ENCODE data around the gene SHLD1.

SHLD1 gene

DNA sequence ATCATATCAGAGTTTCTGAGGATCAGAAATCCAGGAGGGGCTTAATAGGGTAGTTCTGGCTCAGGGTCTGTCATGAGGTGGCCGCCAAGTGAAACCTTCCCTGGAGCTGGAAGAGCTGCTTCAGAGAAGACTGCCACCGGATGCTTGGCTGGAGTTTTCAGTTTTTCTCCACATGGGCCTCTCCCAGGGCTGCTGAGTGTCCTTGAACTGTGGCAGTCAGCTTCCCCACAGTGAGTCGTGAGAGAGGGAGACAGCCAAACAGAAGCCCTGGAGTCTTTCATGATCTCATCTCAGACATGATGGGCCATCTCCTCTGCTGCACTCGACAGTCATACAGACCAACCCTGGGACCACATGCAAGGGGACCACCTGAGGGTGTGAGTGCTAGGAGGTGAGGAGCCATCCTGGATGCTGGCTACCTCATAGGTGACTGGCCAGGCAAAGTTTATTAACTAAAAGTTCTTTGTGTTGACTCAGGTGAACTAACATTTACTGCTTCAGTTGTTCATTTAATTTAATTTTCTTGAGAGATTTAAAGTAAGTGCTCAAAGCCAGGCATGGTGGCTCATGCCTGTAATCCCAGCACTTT, 71.5 kb downstream of the SHLD1 start:
- no peak for DNase-seq

DNA sequence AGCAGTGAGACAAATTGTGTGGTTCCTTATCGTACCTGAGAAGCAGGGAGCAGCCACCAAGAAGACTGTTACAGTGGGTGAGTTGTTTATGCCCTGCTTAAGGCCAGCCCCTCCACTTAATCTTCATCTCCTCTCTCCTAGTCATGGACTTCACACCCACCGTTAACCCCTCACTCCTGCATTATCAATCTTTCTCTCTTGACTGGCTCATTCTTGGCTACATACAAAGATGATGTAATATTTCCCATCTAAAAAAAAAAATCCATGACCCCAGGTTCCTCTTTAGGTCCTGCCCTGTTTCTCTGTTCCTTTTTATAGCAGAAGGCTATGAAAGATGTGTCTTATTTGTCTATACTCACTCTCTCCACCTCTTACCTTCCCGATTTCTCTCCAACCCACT, 72.4 kb downstream of the SHLD1 start:
- no peak for DNase-seq

DNA sequence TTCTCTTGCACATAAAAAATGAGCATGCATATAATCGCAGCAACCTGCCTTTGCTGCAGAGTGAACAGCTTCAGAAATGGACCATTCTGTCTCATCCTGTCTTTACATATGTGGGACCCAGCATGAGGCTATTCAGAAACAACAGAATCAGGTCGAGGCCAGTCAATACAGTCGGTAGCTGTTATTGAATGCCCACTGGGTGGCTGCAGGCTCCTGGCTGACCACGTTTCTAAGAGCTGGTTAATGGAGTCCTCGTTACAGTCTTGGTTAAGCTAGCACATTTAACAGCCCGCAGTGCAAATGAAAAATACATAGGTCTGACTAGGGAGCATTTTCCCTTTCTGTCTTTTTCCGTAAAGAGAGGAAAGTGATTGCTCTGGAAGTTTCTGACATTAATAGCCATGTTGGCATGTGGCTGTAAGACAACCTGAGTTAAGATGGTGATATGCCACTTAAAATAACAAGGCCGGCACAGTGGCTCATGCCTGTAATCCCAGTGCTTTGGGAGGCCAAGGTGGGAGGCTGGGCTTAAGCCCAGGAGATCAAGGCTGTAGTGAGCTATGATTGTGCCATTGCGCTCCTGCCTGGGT, 75.0 kb downstream of the SHLD1 start:
- no peak for DNase-seq

DNA sequence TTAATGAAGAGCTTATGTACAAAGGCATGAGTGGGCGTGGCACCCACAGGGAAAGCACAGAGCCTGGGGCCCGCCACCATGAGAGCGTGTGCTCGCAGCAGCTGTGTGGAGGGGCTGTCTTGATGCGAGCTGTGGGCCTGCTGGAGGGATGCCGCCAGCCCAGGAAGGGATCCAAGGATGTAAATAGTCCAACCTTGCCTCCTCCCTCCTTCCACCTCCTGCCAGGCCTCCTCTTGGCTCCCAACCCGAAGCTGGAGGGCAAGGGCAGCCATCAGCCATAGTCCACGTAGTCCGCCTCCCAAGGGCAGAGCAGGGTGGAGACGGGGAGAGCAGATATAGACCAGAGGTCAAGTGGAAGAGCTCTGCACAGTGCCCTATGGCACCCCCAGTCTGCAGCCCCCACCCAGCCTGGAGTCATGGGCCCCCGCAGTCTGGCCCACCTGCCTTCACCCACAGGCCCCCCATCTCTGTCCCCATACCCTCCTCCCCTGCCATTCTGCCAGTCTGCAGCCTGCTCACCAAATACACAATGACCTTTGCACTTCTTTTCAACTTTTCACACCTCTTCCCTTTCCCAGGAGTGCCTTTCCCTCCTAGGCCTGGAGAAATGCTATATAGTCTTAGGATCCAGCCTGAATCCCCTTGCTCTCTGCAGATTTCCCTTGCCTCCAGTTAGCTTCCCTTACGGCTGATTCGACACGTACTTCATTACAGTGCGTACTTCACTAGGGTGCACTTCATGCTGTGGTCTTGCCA, 77.1 kb downstream of the SHLD1 start:
- no peak for DNase-seq

DNA sequence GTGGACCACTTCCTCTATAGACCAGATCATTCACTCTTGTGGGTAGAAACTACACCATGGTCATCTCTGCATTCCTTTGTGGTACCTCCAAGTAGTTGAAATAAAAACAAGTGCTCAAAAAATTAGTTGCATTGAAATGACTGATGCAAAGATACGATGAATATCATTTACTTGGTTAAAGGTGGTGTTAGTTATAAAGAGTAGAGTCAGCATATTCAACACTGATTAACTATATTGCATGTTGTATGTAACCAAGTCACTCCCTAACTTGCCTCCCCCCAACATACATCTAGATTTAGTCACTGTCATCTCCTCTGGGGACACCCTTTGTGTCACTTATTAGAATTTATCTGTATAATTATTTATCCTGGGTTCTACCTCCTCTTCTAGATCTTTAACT, 77.7 kb downstream of the SHLD1 start:
- no peak for DNase-seq

DNA sequence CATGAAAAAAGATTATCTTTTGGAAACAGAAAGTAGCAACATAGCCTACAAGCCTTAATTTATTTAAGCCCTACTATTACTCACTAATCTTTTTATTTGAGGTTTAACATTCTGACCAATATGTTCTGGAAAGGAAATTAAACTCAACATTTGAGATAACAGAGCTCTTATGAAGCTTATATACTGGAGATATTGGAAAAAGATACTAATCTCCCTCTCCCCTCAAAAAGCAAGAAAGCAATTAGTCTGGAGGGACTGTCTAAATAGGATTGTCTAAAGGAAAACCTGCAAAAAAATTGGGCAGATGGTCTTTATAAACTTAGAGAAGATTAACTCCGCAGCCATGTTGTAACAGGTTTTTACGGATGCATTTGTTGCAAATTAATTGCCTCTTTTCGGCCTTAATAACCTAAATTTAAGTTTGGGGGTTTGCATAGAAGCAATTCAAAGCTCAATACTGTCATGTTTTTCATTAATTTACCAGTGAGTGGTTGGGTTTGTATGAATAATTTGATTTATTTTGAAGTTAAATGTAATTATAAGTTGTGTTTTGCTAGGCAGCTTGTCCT, 79.1 kb downstream of the SHLD1 start:
- no peak for DNase-seq

DNA sequence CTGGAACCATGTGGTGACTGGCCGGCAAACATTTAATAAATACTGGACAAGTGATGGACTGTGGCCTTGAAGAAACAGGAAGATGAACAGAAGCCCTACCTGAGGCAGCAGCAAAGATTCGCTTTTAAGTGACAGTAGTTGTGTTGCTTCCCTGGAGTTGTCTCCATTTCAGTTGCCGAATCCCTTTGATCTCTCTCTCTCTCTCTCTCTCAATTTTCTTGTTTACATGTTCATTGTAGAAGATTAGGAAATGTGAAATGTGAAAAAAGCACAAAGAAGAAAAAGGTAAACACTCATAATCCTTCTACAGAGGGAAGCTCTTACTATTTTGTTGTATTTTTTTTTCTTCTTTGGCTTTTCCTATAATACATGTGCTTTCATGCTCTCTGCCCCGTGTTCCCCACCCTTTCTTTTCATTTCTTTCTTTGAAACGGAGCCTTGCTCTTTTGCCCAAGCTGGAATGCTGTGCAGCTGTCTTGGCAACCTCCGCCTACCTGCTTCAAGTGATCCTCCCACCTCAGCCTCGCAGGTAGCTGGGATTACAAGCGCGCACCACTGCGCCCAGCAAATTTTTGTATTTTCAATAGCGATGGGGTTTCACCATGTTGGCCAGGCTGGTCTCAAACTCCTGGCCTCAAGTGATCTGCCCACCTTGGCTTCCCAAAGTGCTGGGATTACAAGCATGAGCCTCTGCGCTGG, 81.5 kb downstream of the SHLD1 start:
- no peak for DNase-seq

DNA sequence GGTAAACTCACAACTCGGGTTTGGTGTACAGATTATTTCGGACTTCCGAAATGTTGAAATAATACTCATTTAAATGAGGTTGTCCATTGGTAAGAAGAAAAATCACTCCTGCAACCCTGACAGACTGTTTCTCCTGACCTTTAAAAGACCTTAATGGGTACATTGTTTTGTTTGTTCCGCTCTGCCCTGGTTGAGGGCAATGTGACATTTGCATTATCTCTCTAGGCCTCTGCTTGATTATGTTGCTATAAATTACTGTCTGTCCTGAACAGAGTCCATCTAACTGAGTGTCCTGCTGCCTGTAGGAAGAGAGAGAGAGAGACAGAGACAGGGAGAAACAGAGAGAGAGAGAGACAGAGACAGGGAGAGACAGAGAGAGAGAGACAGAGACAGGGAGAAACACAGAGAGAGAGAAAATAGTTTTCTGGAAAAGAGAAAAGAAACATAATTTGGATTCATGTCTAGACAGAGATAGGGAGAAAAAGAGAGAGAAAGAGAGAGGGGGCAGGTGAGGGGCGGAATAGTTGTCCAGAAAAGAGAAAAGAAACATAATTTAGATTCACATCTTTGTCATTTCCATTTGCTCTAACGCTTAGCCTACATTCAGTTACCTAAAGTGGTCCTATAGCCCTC, 83.2 kb downstream of the SHLD1 start:
- DNase-seq, result no peak

DNA sequence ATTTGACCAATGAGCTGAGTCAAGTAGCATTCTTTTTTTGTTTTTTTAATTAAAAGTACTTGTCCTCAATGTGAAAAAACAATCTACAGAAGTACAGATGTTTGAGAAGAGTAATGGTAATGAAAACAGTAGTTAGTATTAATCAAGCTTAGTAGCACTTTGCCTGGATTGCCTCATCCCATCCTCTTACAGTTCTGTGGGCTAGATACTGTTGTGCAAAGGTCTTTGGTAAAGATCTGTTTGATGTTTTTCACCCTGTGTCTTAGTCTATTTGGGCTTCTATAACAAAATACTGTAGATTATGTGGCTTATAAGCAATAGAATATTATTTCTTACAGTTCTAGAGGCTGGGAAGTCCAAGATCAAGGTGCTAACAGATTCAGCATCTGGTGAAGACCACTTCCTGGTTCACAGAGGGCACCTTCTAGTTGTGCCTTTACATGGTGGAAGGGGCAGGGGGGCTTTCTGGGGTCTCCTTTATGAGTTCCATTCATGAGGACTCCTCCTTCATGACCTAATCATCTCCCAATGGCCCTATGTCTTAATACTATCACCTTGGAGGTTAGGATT, 84.3 kb downstream of the SHLD1 start:
- DNase-seq, result no peak

DNA sequence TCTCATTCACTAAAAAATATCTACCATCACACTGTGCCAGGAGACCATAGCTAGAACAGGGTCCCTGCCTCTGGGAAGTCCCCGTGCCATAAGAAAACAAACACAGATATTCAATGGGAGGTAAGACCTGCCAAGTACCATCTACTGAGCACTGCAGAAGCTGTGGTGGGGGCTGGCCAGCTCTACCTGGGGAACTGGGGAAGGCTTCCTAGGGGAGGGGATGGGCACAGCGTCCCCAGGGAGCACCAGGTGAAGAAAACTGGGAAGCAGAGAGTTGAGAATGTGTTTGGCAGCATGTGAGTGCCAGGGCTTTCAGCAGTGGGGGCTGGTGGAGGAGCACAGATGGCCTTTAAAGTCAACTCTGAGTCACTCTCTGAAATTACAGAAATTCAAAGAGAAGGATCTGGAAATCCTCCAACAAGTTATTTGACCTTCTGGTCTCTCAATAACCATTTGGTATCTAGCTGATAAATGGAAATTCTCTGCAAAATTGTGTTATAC, 85.2 kb downstream of the SHLD1 start:
- DNase-seq, result peak; percentile 73

DNA sequence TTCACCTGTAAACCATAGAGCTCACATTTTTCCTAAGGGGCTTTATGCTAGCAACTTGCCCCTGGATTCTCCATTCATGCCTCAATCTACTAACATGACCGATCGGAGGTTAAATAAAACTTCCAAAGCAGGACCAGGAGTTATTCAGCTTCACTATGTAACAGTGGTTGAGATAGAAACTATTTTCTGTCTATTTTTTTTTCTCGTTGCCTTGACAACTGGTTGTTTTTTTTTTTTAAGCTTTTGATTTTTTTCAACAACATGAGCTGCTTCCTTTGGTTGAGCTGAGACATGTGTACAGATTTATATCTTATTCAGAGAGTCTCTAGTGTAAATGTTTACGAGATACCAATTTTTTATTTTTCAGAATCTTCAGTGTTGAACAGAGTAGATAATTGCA, 85.7 kb downstream of the SHLD1 start:
- peak; percentile 82 for DNase-seq

DNA sequence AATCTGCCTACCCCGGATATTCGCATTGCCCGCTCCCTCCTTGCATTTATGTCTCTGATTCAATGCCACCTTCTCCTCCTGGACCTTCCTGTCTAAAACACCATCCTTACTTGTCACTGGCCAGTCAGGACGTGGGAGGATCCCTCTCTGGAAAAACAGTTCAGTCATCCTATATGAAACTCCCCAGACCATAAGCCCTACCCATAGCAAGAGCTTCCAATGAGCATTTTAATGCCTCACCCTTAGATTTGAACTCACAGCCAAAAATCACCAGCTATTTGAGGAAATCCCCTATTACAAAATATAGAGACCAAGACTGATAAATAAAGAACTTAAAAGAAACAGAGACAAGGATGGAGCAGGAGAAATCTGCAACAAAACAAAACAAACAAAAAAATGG, 86.4 kb downstream of the SHLD1 start:
- DNase-seq, result peak; percentile 63

DNA sequence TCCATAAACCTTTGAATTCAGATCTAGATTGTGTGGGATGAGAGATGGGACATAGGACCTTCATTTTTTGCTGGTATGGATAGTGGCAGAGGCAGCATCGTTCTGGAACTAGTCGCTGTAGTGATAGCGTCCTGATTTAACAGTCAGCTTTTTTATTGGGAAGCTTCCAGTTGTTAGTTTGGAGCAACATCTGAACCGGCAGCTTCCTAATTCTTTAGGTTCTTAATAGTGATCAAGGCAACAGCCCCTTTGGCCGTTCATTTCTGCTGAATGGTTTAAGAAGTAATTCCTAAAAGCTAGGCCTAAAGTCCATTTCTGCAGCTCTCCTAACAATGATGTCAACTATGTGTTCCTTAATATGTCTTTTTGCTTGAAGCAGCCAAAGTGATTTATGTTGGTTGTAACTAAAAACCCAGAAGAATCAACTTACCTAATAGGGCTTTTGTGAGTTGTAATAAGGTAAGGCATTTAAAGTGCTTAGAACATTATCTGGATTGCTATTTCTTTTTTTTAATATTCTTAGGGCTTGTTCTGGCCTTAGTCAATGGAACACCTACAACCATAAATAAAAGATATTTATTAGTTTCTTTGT, 90.3 kb downstream of the SHLD1 start:
- no peak for DNase-seq

DNA sequence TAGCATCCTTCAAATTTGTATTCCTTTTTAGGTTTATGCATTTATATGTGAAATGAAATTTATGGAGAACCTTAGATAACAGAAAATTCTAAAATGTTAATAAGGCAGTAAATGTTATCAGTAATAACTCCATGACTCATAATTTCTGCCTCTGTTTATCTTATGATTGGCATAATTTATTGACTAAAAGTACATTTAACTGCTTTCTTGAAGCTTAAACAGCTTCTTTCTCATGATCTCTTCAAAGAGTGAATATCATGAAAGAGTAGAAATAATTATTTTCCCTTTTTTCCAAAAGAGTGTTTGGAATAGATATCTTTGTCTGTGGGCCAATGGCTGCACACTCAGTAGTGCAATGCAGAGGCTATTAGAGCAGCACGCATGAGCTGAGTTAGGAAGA, 91.3 kb downstream of the SHLD1 start:
- no peak for DNase-seq

DNA sequence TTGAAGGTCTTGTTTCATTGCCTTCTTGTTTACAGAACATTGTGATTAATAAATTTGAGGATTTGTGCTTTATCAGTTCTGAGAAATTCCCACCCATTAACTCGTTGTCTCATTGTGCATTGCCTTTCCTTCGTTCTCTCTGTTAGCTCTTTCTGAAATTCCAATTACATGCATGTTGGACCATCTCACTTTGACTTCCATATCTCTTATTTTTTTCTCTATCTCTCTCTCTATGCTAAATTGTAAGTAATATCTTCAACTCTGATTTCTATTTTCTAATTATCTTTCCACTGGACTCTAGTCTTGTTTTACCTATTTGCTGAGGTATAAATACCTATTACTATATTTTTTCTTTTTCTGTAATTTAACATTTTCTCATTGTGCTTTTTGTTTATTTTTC, 92.3 kb downstream of the SHLD1 start:
- DNase-seq, result no peak

DNA sequence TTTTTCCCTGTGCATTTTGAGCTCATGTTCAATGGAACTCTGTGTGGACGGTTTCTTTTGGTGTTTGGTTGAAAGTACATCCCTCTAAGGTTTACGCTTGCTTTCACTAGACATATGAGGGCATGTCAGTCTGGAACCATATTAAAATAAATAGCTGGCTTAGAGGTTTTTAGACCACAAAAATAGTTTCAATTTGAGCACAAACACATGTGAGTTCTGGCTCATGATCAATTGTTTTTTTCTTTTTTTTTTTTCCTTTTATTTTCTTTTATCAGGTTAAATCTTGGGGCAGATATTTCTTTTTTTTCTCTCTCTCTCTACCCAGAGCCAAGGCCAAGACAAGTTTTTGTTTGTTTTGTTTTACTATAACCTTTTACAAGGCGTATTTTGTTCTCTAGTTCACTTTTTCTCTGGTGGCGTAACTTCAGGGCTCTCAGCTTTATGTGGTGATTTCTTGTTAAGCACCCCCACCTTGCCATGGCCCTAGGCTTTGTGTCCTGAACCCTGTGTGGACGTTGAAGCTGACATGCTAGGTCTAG, 92.9 kb downstream of the SHLD1 start:
- peak; percentile 82 for DNase-seq

DNA sequence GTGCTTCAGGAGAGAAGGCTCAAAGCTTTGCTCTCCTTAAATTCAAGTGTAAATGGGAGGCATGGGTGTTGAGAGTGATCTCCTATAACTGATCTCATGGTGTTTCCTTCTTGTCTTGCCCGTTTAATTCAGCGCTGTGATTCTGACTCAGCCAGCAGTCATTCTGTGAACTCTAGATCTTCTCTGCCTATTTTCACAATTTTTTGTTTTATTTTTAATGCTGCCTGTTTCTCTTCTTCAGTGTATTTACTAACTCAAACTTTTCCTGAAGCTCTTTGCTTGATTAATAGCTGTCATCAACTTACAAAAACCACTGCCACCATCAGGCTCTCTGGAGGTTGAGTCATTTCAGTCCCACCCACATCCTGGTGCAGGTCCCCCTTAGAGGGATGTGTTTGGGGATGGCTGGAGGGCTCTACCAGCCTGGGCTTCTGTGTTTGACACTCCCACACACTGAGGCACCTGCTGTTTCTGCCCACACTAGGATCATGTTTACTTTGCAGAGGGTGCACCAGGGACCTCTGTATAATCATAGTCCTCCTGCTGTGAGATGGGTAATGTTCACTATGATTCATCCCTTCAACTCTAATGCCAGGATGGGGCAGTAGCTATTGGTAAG, 94.0 kb downstream of the SHLD1 start:
- DNase-seq, result peak; percentile 92

DNA sequence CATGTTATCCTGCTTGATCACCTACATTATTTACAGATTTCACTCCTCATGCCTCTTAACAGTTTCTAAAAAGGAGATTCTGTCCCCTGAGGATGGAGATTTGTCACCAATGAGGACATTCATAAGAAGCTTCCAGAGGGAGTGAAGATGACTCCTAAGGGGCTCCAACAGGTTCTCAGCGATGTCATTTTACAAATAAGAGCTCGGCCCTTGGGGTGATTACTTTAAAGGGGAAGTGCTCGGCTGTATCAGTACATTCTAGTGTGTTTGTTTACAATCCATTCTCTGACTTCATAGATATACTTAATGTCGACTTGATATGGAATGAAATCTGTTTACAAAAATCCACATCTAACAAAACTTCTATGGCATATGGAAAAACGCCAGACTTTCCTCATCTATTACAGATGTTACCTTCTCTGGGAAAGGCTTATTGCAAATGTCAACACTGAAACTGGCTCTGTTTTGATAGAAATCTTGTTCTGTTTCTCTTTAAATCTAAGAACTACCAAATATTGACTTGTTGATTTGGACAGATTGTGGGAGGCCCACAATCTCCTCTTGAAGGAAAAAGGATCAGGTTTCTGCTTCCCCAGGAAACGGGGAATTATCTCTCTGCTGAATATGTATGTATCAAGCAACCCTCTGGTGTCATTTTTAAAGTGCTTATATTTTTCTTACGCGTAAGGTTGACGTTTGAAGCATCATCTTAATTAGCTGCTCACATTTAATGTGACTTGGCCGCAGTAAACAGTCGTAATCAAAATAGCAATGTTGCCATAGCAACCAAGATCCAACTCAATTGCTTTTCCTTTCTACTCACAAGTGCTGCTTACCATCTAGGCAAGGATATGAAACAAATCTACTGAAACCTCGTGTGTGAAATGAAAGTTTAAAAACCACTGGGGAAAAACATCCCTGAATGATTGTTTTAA, 95.7 kb downstream of the SHLD1 start:
- peak; percentile 90 for DNase-seq

DNA sequence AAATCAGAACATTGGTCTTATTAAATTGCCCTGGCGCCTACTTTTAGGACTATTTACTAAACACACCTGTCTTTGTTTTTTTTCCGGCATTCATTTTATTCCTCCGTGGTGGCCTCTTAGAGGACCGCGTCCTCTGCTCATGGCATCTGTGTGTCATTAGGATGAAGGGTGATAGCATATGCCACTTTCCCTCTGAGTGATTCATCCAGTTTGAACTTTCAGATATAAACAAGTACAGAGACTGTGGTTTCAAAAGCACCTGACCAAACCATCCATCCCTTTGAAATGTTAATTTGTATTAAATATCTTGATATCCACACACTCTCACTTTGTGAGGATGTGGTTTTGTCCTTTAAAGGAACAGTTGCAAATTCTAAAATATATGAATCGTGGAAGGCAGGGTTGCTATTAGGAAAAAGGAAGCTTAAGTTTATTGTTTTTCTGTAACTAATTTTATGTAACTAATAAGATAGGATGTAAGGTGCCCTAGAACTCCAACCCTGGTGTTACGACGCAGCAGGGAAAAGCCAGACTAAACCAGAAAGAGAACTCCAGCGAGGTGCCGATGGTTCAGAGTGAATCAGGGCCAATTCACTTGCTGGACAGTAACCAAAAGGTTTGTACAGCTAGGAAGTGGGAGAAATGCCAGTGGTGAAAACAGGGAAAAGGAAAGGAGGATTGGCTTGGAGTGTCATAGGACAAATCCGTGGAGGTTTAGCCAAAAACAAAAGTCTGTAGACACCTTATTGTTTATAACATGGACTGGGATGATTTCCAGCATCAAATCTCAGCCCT, 98.7 kb downstream of the SHLD1 start:
- DNase-seq, result peak; percentile 79
